ENCODE measurements around the gene KMT2D. TPM values are rescaled to one million over a fixed set of nuclear protein-coding genes. Genes with fewer than 3 reads are reported as not detected.

The KMT2D gene
- total and polyA plus RNA-seq, 2 of the 8 experiments (the other 6 are each of a cell fraction or from before 2014, with no cell fraction given) = 9.1 to 86.3 TPM

DNA sequence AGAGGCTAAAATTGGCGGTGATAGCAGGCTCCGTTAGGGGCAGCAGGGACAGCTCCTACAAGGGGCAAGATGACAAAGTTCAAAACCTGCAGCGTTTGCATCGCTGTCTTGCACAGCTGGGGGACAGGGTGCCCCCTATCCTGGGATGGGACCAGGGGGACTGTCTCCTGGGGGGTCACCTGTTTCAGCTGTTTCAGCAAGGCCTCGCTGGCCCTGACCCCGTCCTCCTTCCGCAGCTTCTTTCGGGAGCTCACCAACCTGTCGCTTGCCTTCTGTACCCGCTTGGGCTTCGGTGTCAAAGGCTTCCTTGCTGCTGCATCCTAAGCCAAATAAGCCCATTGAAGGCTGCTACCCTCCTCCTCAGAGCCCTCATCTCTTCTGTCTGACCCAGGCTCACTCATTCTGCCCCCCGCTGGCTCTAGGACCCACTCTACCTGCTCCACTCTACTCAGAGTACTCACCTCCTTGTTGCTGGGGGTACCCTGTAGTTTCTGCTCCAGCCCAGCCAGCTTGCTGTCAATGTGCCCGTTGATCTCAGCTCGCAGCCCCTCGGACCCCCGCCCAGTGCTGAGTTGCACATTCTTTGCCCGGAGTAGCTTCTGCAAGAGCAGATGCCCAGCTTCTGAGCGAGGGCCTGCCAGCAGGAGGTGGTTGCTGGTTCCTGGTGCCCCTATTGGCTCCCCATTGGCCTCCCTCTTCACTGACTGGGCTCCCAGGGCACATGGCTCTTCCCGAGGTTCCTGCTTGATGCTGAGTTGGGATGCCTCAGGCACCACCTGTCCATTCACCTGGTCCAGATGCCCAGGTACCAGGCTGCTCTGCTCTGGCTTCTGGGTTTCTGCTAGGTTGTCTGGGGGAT, 29.7 kb downstream of the KMT2D start:
- H3K4ac ChIP-seq (replicated peaks; ENCODE audit: insufficient read length, low read depth, low read length) = no peak overlapping the region
- H3K27ac ChIP-seq (ENCODE audit: low read depth, low read length) = no peak overlapping the region
- no peak overlapping the region for H3K23ac ChIP-seq (ENCODE audit: insufficient read length)
- H2BK120ac ChIP-seq (replicated peaks; ENCODE audit: low read depth, low read length) = no peak overlapping the region
- H4K5ac ChIP-seq (ENCODE audit: insufficient read length, low read depth, low read length) = no peak overlapping the region
- no peak overlapping the region; a peak in 1 of 7 replicates for H3K9ac ChIP-seq (replicated peaks in 1 of 4; ENCODE audit: extremely low read depth in 1 of 4, low read depth in 3 of 4, low read length in 3 of 4)
- no peaks in the 10 kb centered on the region; the same call in 1 of the 2 replicates for H3K79me1 ChIP-seq (ENCODE audit: low read depth, low read length)
- H3K27me3 ChIP-seq (replicated peaks in 1 of 4; ENCODE audit: control insufficient read depth in 3 of 4, extremely low read depth in 1 of 4, insufficient read depth in 3 of 4, low read length in 3 of 4) = no peaks in the 10 kb centered on the region
- no peak overlapping the region for H2BK15ac ChIP-seq (ENCODE audit: low read length)
- no peak overlapping the region for H4K91ac ChIP-seq (replicated peaks; ENCODE audit: insufficient read length, low read length)
- H2BK5ac ChIP-seq (ENCODE audit: low read depth, low read length) = no peak overlapping the region
- no peaks in the 10 kb centered on the region for H3K79me2 ChIP-seq (ENCODE audit: control insufficient read depth in 1 of 2, insufficient read depth in 2 of 2, low read length in 2 of 2)
- CTCF ChIA-PET (ENCODE audit: partially characterized antibody) = interaction anchor here (0.6 to 12.2 kb wide), 7 partner anchors 9 to 649 kb away, joined by 3 to 126 read pairs (median 5); no protein-coding TSS in a partner anchor
- no peaks in the 10 kb centered on the region for H3K9me3 ChIP-seq (ENCODE audit: insufficient read depth in 2 of 2, low read depth in 1 of 2, low read length in 1 of 2)
- POLR2A ChIA-PET (ENCODE audit: partially characterized antibody) = interaction anchor here (0.6 to 22.2 kb wide), 7 partner anchors 1 to 1226 kb away, joined by 3 to 339 read pairs (median 5); partner anchors contain the start of gene KMT2D
- H2AK5ac ChIP-seq (ENCODE audit: low read depth, low read length) = no peak overlapping the region
- no peaks in the 10 kb centered on the region for H3K4me1 ChIP-seq (replicated peaks in 1 of 4; ENCODE audit: control insufficient read depth in 3 of 4, insufficient read depth in 4 of 4, low read length in 3 of 4)
- no peak overlapping the region for H3K4me3 ChIP-seq (ENCODE audit: extremely low read depth in 1 of 4, insufficient read depth in 2 of 4, low read depth in 3 of 4, low read length in 4 of 4)
- 93% methylated on average over 19 of the region's 19 CpGs; no CpG with 5 or more reads in 1 of the 2 experiments for WGBS, 2 experiments (ENCODE audit: extremely low coverage in 1 of 2, insufficient coverage in 1 of 2, insufficient read length in 1 of 2, insufficient replicate concordance in 2 of 2, low coverage in 1 of 2, low lambda C conversion rate in 2 of 2, missing lambda C conversion rate in 1 of 2)
- peaks cover 6 to 11% of the 10 kb centered on the region in 2 experiments for H4K20me1 ChIP-seq (replicated peaks in 1 of 2; ENCODE audit: control insufficient read depth in 1 of 2, insufficient read depth in 2 of 2, low read length in 2 of 2)
- H2AFZ ChIP-seq (ENCODE audit: low read length) = no peak overlapping the region
- no peak overlapping the region for H3K4me2 ChIP-seq (ENCODE audit: insufficient read depth in 1 of 2, low read depth in 2 of 2, low read length in 2 of 2)
- H3K18ac ChIP-seq (ENCODE audit: extremely low read depth, low read length) = no peak overlapping the region
- no peak for FAIRE-seq
- no peak overlapping the region for H3K56ac ChIP-seq (replicated peaks; ENCODE audit: insufficient read length, low read depth, low read length)
- TF ChIP-seq SP1 (IDR thresholded peaks at IDR 0.05; ENCODE audit: low read depth, low read length) (no peak), POLR2AphosphoS5 (IDR thresholded peaks at IDR 0.05; ENCODE audit: low read depth, low read length) (peak; percentile 14; the same call in 1 of the 2 replicates)
- no peak overlapping the region for H3K14ac ChIP-seq (ENCODE audit: insufficient read length)
- H2BK20ac ChIP-seq (ENCODE audit: low read length) = no peak overlapping the region
- no peaks in the 10 kb centered on the region for H3K23me2 ChIP-seq (ENCODE audit: low read depth, low read length)
- no peak for DNase-seq (ENCODE audit: low read depth in 1 of 2, low spot score in 2 of 2)
- H3K36me3 ChIP-seq (ENCODE audit: control insufficient read depth in 2 of 4, insufficient read depth in 4 of 4, low read length in 3 of 4) = peaks cover 46 to 76% (median 72%) of the 10 kb centered on the region in 4 experiments
- no peak overlapping the region for H2BK12ac ChIP-seq (ENCODE audit: low read depth, low read length)
- peak overlapping the region; percentile 57; the same call in 1 of the 2 replicates for H4K8ac ChIP-seq (ENCODE audit: extremely low read depth, insufficient read depth, low read length)

Data from H1 (cell line).